Measurements from ENCODE around the gene LGALS4.
A peak's percentile ranks its signal among the peaks of the same experiment; 100 is the strongest.
"Not testable (repeated sequence)": the region's sequence is repeated elsewhere in the genome, so short reads cannot be mapped to it uniquely, and the experiment has no call there.

Gene LGALS4, protein sequence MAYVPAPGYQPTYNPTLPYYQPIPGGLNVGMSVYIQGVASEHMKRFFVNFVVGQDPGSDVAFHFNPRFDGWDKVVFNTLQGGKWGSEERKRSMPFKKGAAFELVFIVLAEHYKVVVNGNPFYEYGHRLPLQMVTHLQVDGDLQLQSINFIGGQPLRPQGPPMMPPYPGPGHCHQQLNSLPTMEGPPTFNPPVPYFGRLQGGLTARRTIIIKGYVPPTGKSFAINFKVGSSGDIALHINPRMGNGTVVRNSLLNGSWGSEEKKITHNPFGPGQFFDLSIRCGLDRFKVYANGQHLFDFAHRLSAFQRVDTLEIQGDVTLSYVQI

DNA sequence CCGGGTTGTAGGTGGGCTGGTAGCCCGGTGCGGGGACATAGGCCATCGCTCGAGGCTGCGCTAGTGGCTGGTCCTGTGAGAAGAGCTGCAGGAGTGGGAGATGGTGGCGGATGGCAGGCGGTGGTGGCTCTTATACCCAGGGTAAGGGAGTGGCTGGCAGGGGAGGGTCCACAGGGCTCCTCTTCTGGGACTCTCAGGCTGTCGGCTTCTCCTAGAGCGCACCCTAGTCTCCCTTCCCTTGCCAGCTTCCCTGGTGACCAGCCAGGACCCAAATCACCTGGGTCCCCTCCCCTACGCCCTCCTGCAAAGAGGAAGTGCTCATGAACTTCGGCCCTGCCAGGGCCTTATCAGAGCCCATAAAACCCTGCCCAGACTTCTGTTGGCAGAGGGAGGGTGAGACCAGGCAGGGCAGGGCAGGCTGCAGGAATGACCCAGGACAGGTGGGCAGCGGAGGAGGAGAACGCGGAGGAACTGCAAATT is at the start of gene LGALS4:
Gene LGALS4, minus strand, starts transcription at position 105 of the 480 bp plus-strand sequence. Its CDS starts 59 bp downstream, at position 46.
- no peak for DNase-seq (ENCODE audit: low read depth in 2 of 2)
- no peak within 1 kb of the TSS for H3K4me3 ChIP-seq (replicated peaks in 1 of 2; ENCODE audit: low read depth in 2 of 2, low read length in 2 of 2)
- TF ChIP-seq CTCF (IDR thresholded peaks at IDR 0.05; ENCODE audit: low read depth, low read length) = no peak

- TF ChIP-seq CTCF (IDR thresholded peaks at IDR 0.05; ENCODE audit: low read depth, low read length) = no peak
- no peak overlapping the region for H3K4me3 ChIP-seq (replicated peaks in 1 of 2; ENCODE audit: low read depth in 2 of 2, low read length in 2 of 2)
- no peak for DNase-seq (ENCODE audit: low read depth in 2 of 2)
Measured at GRCh38 chr19:38861368-38861767, 48.6 kb upstream of the LGALS4 start.

- not testable (repeated sequence) for DNase-seq (ENCODE audit: low read depth in 2 of 2); H3K4me3 ChIP-seq (replicated peaks in 1 of 2; ENCODE audit: low read depth in 2 of 2, low read length in 2 of 2)
Measured at GRCh38 chr19:38859631-38860204, 47.0 kb upstream of the LGALS4 start.

GRCh38 chr19:38856813-38857212 is 44.1 kb upstream of the LGALS4 start:
- TF ChIP-seq CTCF (IDR thresholded peaks at IDR 0.05; ENCODE audit: low read depth, low read length) = no peak
- DNase-seq (ENCODE audit: low read depth in 2 of 2) = no peak
- no peak overlapping the region for H3K4me3 ChIP-seq (replicated peaks in 1 of 2; ENCODE audit: low read depth in 2 of 2, low read length in 2 of 2)

- not testable (repeated sequence) for H3K4me3 ChIP-seq (replicated peaks in 1 of 2; ENCODE audit: low read depth in 2 of 2, low read length in 2 of 2); DNase-seq (ENCODE audit: low read depth in 2 of 2)
Measured at GRCh38 chr19:38855751-38856150, 43.0 kb upstream of the LGALS4 start.

DNA sequence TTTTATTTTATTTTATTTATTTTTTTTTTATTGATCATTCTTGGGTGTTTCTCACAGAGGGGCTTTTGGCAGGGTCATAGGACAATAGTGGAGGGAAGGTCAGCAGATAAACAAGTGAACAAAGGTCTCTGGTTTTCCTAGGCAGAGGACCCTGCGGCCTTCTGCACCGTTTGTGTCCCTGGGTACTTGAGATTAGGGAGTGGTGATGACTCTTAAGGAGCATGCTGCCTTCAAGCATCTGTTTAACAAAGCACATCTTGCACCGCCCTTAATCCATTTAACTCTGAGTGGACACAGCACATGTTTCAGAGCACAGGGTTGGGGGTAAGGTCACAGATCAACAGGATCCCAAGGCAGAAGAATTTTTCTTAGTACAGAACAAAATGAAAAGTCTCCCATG is 42.2 kb upstream of the LGALS4 start:
- not testable (repeated sequence) for H3K4me3 ChIP-seq (replicated peaks in 1 of 2; ENCODE audit: low read depth in 2 of 2, low read length in 2 of 2); DNase-seq (ENCODE audit: low read depth in 2 of 2)

- no peak for DNase-seq (ENCODE audit: low read depth in 2 of 2)
- peak overlapping the region in 1 of 2 donors; percentile 81 for H3K4me3 ChIP-seq (replicated peaks in 1 of 2; ENCODE audit: low read depth in 2 of 2, low read length in 2 of 2)
Measured at GRCh38 chr19:38853214-38853613, 40.5 kb upstream of the LGALS4 start.

More at GRCh38 chr19:38853214-38853613, 40.5 kb upstream of the LGALS4 start:
- no peak for TF ChIP-seq CTCF (IDR thresholded peaks at IDR 0.05; ENCODE audit: low read depth, low read length)
